ENCODE data around the gene ACVR1B. TPM values are rescaled to one million over a fixed set of nuclear protein-coding genes. Genes with fewer than 3 reads are reported as not detected.

Gene ACVR1B
- total RNA-seq, 1 experiment from 2014 or later, result 112 TPM

- Mint-ChIP-seq H3K4me1 (ENCODE audit: low read depth, unreplicated experiment) (peaks cover 9% of the 10 kb centered on the region), H3K36me3 (ENCODE audit: insufficient read depth, unreplicated experiment) (no peaks in the 10 kb centered on the region), H3K27ac (ENCODE audit: unreplicated experiment) (no peak overlapping the region), H3K27me3 (ENCODE audit: insufficient read depth, unreplicated experiment) (no peaks in the 10 kb centered on the region), H3K9me3 (ENCODE audit: unreplicated experiment) (no peaks in the 10 kb centered on the region), H3K4me3 (ENCODE audit: unreplicated experiment) (no peak overlapping the region)
- POLR2A ChIA-PET, result no interaction called here
- TF ChIP-seq, protein P1, sequence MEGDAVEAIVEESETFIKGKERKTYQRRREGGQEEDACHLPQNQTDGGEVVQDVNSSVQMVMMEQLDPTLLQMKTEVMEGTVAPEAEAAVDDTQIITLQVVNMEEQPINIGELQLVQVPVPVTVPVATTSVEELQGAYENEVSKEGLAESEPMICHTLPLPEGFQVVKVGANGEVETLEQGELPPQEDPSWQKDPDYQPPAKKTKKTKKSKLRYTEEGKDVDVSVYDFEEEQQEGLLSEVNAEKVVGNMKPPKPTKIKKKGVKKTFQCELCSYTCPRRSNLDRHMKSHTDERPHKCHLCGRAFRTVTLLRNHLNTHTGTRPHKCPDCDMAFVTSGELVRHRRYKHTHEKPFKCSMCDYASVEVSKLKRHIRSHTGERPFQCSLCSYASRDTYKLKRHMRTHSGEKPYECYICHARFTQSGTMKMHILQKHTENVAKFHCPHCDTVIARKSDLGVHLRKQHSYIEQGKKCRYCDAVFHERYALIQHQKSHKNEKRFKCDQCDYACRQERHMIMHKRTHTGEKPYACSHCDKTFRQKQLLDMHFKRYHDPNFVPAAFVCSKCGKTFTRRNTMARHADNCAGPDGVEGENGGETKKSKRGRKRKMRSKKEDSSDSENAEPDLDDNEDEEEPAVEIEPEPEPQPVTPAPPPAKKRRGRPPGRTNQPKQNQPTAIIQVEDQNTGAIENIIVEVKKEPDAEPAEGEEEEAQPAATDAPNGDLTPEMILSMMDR (IDR thresholded peaks at IDR 0.05; ENCODE audit: insufficient read depth in 1 of 2, low read depth in 1 of 2, low read length in 1 of 2, severe bottlenecking in 1 of 2, unreplicated experiment in 1 of 2), result no peak
- intact Hi-C loops (cut with micrococcal nuclease; ENCODE audit: unreplicated experiment), result no loop called here
- Histone ChIP-seq H3K27me3 (replicated peaks; ENCODE audit: control insufficient read depth, insufficient read depth, low read length) (no peaks in the 10 kb centered on the region), H3K9me3 (no peaks in the 10 kb centered on the region), H3K4me1 (no peaks in the 10 kb centered on the region; the same call in 1 of the 2 replicates), H3K4me3 (ENCODE audit: low read depth, low read length) (no peak overlapping the region), H3K36me3 (ENCODE audit: control insufficient read depth, insufficient read depth, low read length) (no peaks in the 10 kb centered on the region)
- BruUV-seq (replicated peaks), result no TSS peak
- CTCF ChIA-PET, result no interaction called here
- no peak for DNase-seq
Observed at GRCh38 chr12:51915951-51916350, 35.5 kb upstream of the ACVR1B start.

- ChIA-PET POLR2A (no interaction called here), CTCF (no interaction called here)
- Mint-ChIP-seq H3K4me3 (ENCODE audit: unreplicated experiment) (no peak overlapping the region), H3K27ac (ENCODE audit: unreplicated experiment) (no peak overlapping the region), H3K9me3 (ENCODE audit: unreplicated experiment) (no peaks in the 10 kb centered on the region), H3K27me3 (ENCODE audit: insufficient read depth, unreplicated experiment) (no peaks in the 10 kb centered on the region), H3K4me1 (ENCODE audit: low read depth, unreplicated experiment) (peaks cover 9% of the 10 kb centered on the region), H3K36me3 (ENCODE audit: insufficient read depth, unreplicated experiment) (no peaks in the 10 kb centered on the region)
- H3K36me3 ChIP-seq (ENCODE audit: control insufficient read depth, insufficient read depth, low read length), result no peaks in the 10 kb centered on the region
- intact Hi-C loops (cut with micrococcal nuclease; ENCODE audit: unreplicated experiment), result no loop called here
- no peaks in the 10 kb centered on the region for H3K9me3 ChIP-seq
- H3K27me3 ChIP-seq (replicated peaks; ENCODE audit: control insufficient read depth, insufficient read depth, low read length), result no peaks in the 10 kb centered on the region
- no peaks in the 10 kb centered on the region; the same call in 1 of the 2 replicates for H3K4me1 ChIP-seq
- TF ChIP-seq, protein P1 (IDR thresholded peaks at IDR 0.05; ENCODE audit: insufficient read depth in 1 of 2, low read depth in 1 of 2, low read length in 1 of 2, severe bottlenecking in 1 of 2, unreplicated experiment in 1 of 2), result no peak
- no peak for DNase-seq
- no TSS peak for BruUV-seq (replicated peaks)
- no peak overlapping the region for H3K4me3 ChIP-seq (ENCODE audit: low read depth, low read length)
Observed at GRCh38 chr12:51917041-51917590, 34.4 kb upstream of the ACVR1B start.

DNA sequence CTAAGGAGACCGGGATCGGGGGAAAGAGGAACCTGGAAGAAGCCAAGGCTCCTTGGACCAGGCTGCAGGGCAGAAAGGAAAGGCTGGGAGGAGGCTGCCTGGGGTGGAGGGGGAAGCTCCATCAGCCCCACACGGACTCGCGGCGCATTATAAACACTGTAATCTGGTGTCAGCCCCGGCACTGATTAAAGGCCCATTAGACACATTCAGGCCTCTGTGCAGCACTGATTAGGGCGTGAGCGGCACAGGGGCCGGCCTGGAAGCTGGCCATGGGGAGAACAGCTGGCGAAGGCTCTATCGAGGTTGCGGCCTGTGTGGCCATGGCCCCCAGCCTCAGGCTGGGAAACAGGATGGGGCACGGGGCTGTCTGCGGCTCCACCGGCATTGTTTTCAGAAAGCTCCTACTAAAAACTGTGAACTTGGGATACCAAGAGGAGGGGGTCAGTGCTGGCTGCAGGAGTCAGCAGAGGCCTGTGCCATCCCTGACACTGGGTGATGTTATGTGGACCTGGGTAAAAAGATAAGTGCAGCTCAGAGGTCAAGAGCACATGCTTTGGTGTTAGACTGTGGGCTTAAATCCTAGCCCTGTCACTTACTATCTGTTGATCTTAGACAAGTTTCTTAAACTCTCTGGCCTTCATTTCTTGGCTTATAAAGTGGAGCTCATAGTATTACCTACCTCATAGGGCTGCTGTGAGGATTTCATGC is 33.6 kb upstream of the ACVR1B start:
- no peaks in the 10 kb centered on the region for H3K27me3 Mint-ChIP-seq (ENCODE audit: insufficient read depth, unreplicated experiment)
- ChIA-PET CTCF (interaction anchor here (0.6 to 1.3 kb wide), 2 partner anchors 23 to 106 kb away, joined by 4 to 5 read pairs; no protein-coding TSS in a partner anchor), POLR2A (no interaction called here)
- no peak for DNase-seq
- no peaks in the 10 kb centered on the region for H3K9me3 Mint-ChIP-seq (ENCODE audit: unreplicated experiment)
- H3K27ac Mint-ChIP-seq (ENCODE audit: unreplicated experiment), result no peak overlapping the region
- Histone ChIP-seq H3K4me3 (ENCODE audit: low read depth, low read length) (no peak overlapping the region), H3K27me3 (replicated peaks; ENCODE audit: control insufficient read depth, insufficient read depth, low read length) (no peaks in the 10 kb centered on the region), H3K9me3 (no peaks in the 10 kb centered on the region), H3K36me3 (ENCODE audit: control insufficient read depth, insufficient read depth, low read length) (no peaks in the 10 kb centered on the region), H3K4me1 (no peaks in the 10 kb centered on the region; the same call in 1 of the 2 replicates)
- H3K4me1 Mint-ChIP-seq (ENCODE audit: low read depth, unreplicated experiment), result peaks cover 9% of the 10 kb centered on the region
- intact Hi-C loops (cut with micrococcal nuclease; ENCODE audit: unreplicated experiment), result no loop called here
- TF ChIP-seq, protein P1 (IDR thresholded peaks at IDR 0.05; ENCODE audit: insufficient read depth in 1 of 2, low read depth in 1 of 2, low read length in 1 of 2, severe bottlenecking in 1 of 2, unreplicated experiment in 1 of 2), result no peak
- no peaks in the 10 kb centered on the region for H3K36me3 Mint-ChIP-seq (ENCODE audit: insufficient read depth, unreplicated experiment)
- BruUV-seq (replicated peaks), result no TSS peak
- H3K4me3 Mint-ChIP-seq (ENCODE audit: unreplicated experiment), result no peak overlapping the region

Measured in Caco-2 (cell line).